Tongue (tissue), 2 donors: ENCODE data around the gene CIBAR2. TPM values are rescaled to one million over a fixed set of nuclear protein-coding genes. Genes with fewer than 3 reads are reported as not detected.
A peak's percentile ranks its signal among the peaks of the same experiment; 100 is the strongest.

Experiments used
- DNase-seq: peaks from one replicate; pipeline ENCODE4 v3.0.0-alpha.2; 2015
- total RNA-seq: library from RNA; depleted of rRNA; stranded (reverse); fragments of >200 nt; gene quantifications from one replicate; pipeline ENCODE4 v1.2.3, GENCODE V29; 2014

The CIBAR2 gene
- total RNA-seq, 1 donor from 2014 or later: not detected

- peak; percentile 27 for DNase-seq
Measured at GRCh38 chr16:85083051-85083639, 29.1 kb downstream of the CIBAR2 start.

GRCh38 chr16:85082173-85083050 lies 29.9 kb downstream of the CIBAR2 start:
- no peak for DNase-seq

GRCh38 chr16:85081765-85082164 lies 30.5 kb downstream of the CIBAR2 start:
- no peak for DNase-seq

DNA sequence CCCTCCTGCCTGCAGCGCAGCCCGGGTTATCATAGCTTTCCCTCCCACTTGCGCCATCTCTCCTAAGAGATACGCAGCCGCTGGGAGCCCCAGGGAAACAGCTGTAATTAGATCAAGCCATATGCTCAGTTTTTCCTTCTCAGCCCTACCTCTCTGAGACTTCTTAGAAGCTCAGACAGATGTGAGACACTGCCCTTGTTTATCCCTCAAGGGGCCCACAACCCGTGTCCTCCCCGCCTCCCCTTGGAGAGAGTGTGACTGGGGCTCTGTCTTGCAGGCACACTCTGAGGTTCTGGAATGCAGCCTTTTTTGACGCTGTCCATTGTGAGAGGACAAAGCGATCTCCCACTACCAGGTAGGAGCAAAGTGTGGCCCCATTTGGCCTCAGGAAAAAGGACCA lies 31.2 kb downstream of the CIBAR2 start:
- no peak for DNase-seq

DNA sequence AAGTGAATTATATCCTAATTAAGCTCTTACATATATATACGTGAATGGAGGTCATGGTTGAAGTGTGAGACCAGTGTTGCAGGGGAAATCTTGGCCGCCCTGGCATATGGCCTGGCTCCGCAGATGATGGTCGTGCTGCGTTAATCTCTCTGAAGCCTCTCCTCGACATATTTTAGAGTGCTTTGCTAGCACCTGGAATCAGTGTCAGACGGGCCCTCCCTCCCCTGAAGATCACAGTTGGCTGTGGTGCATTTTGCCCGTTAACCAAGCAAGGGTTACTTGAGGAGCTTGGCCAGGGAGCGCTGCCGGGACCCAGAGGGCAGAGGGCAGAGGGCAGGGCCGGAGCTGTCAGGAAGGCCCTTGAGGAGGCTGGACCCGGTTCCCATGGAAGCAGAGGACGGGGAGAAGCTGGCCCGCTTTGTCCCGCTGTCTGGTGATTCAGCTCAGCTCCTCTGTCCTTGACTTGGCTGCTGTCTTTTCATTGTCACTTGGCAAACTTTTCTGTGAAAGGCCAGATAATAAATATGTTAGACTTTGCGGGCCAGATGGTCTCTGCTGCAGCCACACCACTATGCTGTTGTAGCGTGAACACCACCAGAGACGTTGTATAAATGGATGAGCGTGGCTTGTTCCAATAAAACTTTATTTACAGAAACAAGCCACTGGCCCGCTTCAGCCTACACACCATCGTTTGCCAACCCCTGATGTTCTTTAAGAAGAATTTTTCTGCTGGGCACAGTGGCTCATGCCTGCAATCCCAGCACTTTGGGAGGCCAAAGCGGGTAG lies 32.3 kb downstream of the CIBAR2 start:
- no peak for DNase-seq

DNA sequence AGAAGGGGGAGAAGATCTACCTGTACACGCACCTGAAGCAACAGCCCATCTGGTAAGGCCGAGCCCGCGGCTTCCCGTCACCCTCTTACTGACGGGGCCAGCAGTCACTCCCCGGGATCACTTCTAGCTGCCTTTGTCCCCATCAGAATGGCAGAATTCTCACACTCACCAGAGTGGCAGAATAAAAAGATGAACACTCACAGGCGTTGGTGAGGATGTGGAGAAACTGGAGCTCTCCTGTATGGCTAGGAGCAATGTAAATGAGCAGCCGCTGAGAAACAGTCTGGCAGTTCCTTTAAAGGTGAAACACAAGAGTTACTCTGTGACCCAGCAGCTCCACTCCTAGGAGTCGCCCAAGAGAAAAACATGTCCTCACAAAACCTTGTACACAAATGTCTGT lies 33.3 kb downstream of the CIBAR2 start:
- no peak for DNase-seq

- DNase-seq: no peak
Measured at GRCh38 chr16:85078226-85078625, 34.0 kb downstream of the CIBAR2 start.

DNA sequence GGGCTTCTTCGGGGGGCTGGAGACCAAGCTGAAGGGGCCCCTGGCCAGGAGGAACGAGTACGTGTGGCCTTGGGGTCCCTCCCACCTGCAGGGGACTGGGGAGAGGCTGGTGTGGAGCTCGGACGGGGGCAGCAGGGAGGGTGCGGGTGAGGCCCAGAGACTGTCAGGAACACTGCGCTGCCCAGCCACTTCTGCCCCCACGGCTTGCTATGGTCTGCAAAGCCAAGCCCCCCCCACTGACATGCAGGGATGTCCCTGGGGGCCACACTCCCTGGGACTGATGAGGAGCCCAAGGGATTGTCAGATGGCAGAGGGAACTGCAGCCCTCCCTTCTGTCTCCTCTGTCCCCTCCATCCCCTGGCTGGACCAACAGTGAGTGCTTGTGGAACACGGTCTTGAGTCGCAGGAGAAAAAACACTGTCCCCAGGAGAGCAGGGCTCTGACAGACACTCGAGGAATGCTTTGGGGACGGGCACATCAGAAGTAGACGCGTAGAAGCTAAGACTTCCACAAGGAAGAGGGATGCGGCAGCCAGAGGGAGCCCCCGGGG lies 34.6 kb downstream of the CIBAR2 start:
- no peak for DNase-seq

GRCh38 chr16:85077039-85077438 lies 35.2 kb downstream of the CIBAR2 start:
- no peak for DNase-seq

- no peak for DNase-seq
Measured at GRCh38 chr16:85075236-85075924, 36.9 kb downstream of the CIBAR2 start.

DNA sequence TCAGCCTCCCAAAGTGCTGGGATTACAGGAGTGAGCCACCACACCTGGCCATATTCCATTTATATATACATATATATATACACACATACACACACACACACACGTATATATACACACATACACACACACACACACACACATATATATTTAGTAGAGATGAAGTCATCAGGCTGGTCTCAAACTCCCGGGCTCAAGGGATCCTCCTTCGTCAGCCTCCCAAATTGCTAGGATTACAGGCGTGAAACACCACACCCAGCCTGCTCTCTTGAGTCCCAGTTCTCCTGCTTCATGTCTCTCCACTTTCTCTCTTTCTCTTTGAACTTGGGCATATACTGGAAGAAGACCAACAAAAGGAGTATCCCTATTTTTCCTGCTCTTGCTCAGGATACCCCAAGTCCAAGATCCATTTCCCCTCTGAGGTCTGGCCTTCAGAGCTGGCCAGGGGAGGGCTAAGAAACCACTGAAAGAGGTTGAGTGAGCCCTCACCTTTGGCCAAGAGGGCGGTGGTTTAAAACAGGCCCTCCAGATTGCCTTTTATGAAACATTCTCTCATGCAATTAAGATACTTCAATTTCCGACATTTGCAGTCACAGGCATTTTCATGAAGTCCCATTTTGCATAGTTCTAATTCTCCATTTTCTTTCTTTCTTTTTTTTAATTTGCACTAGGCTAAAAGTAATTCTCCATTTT lies 37.9 kb downstream of the CIBAR2 start:
- DNase-seq: no peak

DNA sequence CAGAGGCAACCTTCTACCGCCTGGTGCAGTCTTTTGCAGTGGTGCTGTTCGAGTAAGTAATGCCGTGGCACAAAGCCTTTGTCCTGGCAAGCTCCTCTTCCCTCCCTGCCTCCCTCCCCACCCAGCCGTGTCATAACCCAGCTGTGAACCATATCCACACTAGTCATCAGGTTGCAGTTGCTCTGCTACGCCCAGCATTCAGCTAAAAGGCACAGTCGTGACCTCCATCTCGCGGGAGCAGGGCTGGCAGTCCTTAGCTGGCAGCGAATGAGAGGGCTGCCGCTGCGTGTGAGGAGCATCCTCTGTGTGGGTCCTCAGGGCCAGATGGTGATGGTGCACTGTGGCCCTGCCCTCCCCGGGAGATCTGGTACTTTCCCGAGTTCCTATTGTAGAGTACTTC lies 39.3 kb downstream of the CIBAR2 start:
- peak; percentile 91 for DNase-seq

GRCh38 chr16:85072076-85072860 lies 40.0 kb downstream of the CIBAR2 start:
- DNase-seq: no peak

- no peak for DNase-seq
Measured at GRCh38 chr16:85069171-85069570, 43.1 kb downstream of the CIBAR2 start.

DNA sequence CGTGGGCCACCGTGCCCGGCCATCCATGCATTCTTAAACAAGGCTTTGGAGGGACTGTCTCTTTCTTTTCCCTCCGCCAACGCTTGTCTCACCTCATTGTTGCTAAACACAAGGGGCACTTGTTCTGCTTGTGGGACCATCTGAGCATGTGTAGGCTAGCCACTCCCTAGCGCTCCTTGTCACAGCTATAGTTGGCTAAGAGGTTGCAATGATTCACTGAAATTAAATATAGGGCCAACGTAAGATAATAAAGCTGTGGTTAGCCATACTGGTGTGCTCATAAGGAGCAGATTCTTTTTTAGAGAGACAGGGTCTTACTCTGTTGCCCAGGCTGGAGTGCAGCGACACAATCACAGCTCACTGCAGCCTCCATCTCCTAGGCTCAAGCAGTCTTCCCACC lies 43.5 kb downstream of the CIBAR2 start:
- no peak for DNase-seq

- no peak for DNase-seq
Measured at GRCh38 chr16:85067426-85067825, 44.8 kb downstream of the CIBAR2 start.

GRCh38 chr16:85067024-85067423 lies 45.2 kb downstream of the CIBAR2 start:
- DNase-seq: no peak

GRCh38 chr16:85066346-85066885 lies 45.9 kb downstream of the CIBAR2 start:
- DNase-seq: no peak

- no peak for DNase-seq
Measured at GRCh38 chr16:85065099-85065498, 47.2 kb downstream of the CIBAR2 start.

GRCh38 chr16:85064186-85064585 lies 48.1 kb downstream of the CIBAR2 start:
- DNase-seq: no peak
